GM23338 (cell line): ENCODE measurements around the gene TEKT2. TPM values are rescaled to one million over a fixed set of nuclear protein-coding genes. Genes with fewer than 3 reads are reported as not detected.
A peak's percentile ranks its signal among the peaks of the same experiment; 100 is the strongest.

ENCODE experiments used
- ATAC-seq: fragments of 200-7000 bp; cut with Tn5 transposase; 3 replicates; pipeline ENCODE4 v1.9.1; 2020
- DNase-seq: peaks from one replicate; pipeline ENCODE4 v3.0.0-alpha.2; 2015; ENCODE audit warnings: low spot score
- H2AFZ ChIP-seq: fragments of 200-600 bp; sonication (generic); 2 replicates; pipeline ENCODE4 v1.8.0; 2016; ENCODE audit warnings: antibody characterized with exemption, mild to moderate bottlenecking, moderate library complexity
- H3F3A ChIP-seq: fragments of 200-600 bp; sonication (generic); replicated peaks from 2 replicates; pipeline ENCODE4 v1.8.0; 2017; ENCODE audit warnings: antibody characterized with exemption, mixed run types, low read depth
- H3K27ac ChIP-seq: fragments of 200-600 bp; sonication (generic); 2 replicates; pipeline ENCODE4 v1.6.1; 2016; ENCODE audit warnings: low read depth
- H3K27me3 ChIP-seq: fragments of 200-600 bp; sonication (generic); 2 replicates; pipeline ENCODE4 v1.8.0; 2016; ENCODE audit warnings: mild to moderate bottlenecking, mixed run types, moderate library complexity; ENCODE audit not compliant: insufficient read depth
- H3K36me3 ChIP-seq: fragments of 200-600 bp; sonication (generic); 2 replicates; pipeline ENCODE4 v1.8.0; 2016; ENCODE audit warnings: mild to moderate bottlenecking; ENCODE audit not compliant: insufficient read depth
- H3K4me1 ChIP-seq: fragments of 200-600 bp; sonication (generic); 2 replicates; pipeline ENCODE4 v1.8.0; 2016; ENCODE audit warnings: mild to moderate bottlenecking, moderate library complexity; ENCODE audit not compliant: insufficient read depth
- H3K4me2 ChIP-seq: fragments of 200-600 bp; sonication (generic); 2 replicates; pipeline ENCODE4 v1.7.1; 2017; ENCODE audit warnings: mixed run types
- H3K4me3 ChIP-seq: fragments of 200-600 bp; sonication (generic); 2 replicates; pipeline ENCODE4 v1.6.1; 2016; ENCODE audit warnings: mixed run types
- H3K79me2 ChIP-seq: fragments of 200-600 bp; sonication (generic); replicated peaks from 2 replicates; pipeline ENCODE4 v1.8.0; 2017; ENCODE audit warnings: mild to moderate bottlenecking; ENCODE audit not compliant: insufficient read depth
- H3K9me2 ChIP-seq: fragments of 200-600 bp; sonication (generic); 2 replicates; pipeline ENCODE4 v1.8.0; 2017; ENCODE audit not compliant: insufficient read depth
- H4K20me1 ChIP-seq: fragments of 200-600 bp; sonication (generic); replicated peaks from 2 replicates; pipeline ENCODE4 v1.8.0; 2017; ENCODE audit warnings: mild to moderate bottlenecking; ENCODE audit not compliant: insufficient read depth
- H3K27ac Mint-ChIP-seq: 2 replicates; pipeline ENCODE4 v1.8.0; 2020; ENCODE audit warnings: inconsistent platforms, mild to moderate bottlenecking, moderate library complexity, mixed read lengths
- H3K27me3 Mint-ChIP-seq: 3 replicates; pipeline ENCODE4 v1.8.0; 2022; ENCODE audit warnings: low read depth, mild to moderate bottlenecking, moderate library complexity, mixed read lengths, inconsistent platforms; ENCODE audit not compliant: insufficient read depth, poor library complexity
- H3K36me3 Mint-ChIP-seq: 3 replicates; pipeline ENCODE4 v1.8.0; 2021; ENCODE audit warnings: low read depth, mild to moderate bottlenecking, inconsistent platforms, moderate library complexity, mixed read lengths
- H3K4me1 Mint-ChIP-seq: 3 replicates; pipeline ENCODE4 v1.8.0; 2020; ENCODE audit warnings: mild to moderate bottlenecking, inconsistent platforms, mixed read lengths
- H3K4me3 Mint-ChIP-seq: 3 replicates; pipeline ENCODE4 v1.8.0; 2021; ENCODE audit warnings: moderate library complexity, mild to moderate bottlenecking, inconsistent platforms, mixed read lengths
- H3K9me3 Mint-ChIP-seq: 3 replicates; pipeline ENCODE4 v1.8.0; 2020; ENCODE audit warnings: moderate library complexity, mild to moderate bottlenecking, inconsistent platforms, mixed read lengths
- CREB1 ChIP-seq: fragments of 250-450 bp; sonication (Bioruptor Pico); IDR thresholded peaks from 2 replicates; pipeline ENCODE4 v1.5.0; 2020; ENCODE audit warnings: low read depth, mild to moderate bottlenecking, moderate library complexity
- CTCF ChIP-seq, 2 experiments: fragments of 200-600 bp in 1 of 2; sonication (generic) in 1 of 2; conservative IDR thresholded peaks; 2 replicates each; pipeline versions ENCODE4 v1.5.1 to v1.6.1; 2016 to 2017; ENCODE audit warnings: antibody characterized with exemption in 2 of 2, low read depth in 2 of 2, mild to moderate bottlenecking in 2 of 2, moderate library complexity in 1 of 2
- EZH2 ChIP-seq: fragments of 200-600 bp; sonication (generic); IDR thresholded peaks from one replicate; pipeline ENCODE4 v1.8.0; 2017; ENCODE audit warnings: antibody characterized with exemption, mild to moderate bottlenecking, low read depth; ENCODE audit not compliant: unreplicated experiment
- EZH2phosphoT487 ChIP-seq: fragments of 200-600 bp; sonication (generic); IDR thresholded peaks from one replicate; pipeline ENCODE4 v1.8.1; 2018; ENCODE audit warnings: antibody characterized with exemption; ENCODE audit not compliant: unreplicated experiment
- JUNB ChIP-seq: IDR thresholded peaks from one replicate; pipeline ENCODE4 v1.6.1; 2016; ENCODE audit warnings: antibody characterized with exemption; ENCODE audit not compliant: unreplicated experiment
- NANOG ChIP-seq: IDR thresholded peaks from 2 replicates; pipeline ENCODE4 v1.6.1; 2016; ENCODE audit warnings: antibody characterized with exemption, borderline replicate concordance
- POLR2AphosphoS5 ChIP-seq: IDR thresholded peaks from 2 replicates; pipeline ENCODE4 v1.6.1; 2016; ENCODE audit warnings: antibody characterized with exemption, low read depth
- REST ChIP-seq: IDR thresholded peaks from one replicate; pipeline ENCODE4 v1.6.1; 2018; ENCODE audit warnings: antibody characterized with exemption; ENCODE audit not compliant: unreplicated experiment
- STAT1 ChIP-seq: IDR thresholded peaks from one replicate; pipeline ENCODE4 v1.6.1; 2016; ENCODE audit warnings: antibody characterized with exemption; ENCODE audit not compliant: unreplicated experiment
- ZNF114 ChIP-seq: fragments of 250-450 bp; sonication (Bioruptor Pico); IDR thresholded peaks from 2 replicates; pipeline ENCODE4 v1.5.0; 2020; ENCODE audit warnings: mild to moderate bottlenecking, moderate library complexity
- ZNF331 ChIP-seq: fragments of 250-450 bp; sonication (Bioruptor Pico); IDR thresholded peaks from 2 replicates; pipeline ENCODE4 v1.5.0; 2020; ENCODE audit warnings: low read depth, mild to moderate bottlenecking, moderate library complexity
- ZNF462 ChIP-seq: fragments of 250-450 bp; sonication (Bioruptor Pico); IDR thresholded peaks from 2 replicates; pipeline ENCODE4 v1.5.0; 2020; ENCODE audit warnings: mild to moderate bottlenecking, moderate library complexity
- polyA plus RNA-seq: library from polyadenylated mRNA; unstranded; fragments of >200 nt; fragmentation: Nextera tagmentation; extraction: Ambion mirVana; gene quantifications from 2 replicates; pipeline ENCODE4 v1.2.1, GENCODE V29; 2016
- total RNA-seq: library from RNA; depleted of rRNA; stranded (reverse); fragments of >200 nt; shearing (Covaris generic); gene quantifications from 2 replicates; pipeline ENCODE4 v1.2.3, GENCODE V29; 2014
- TF ChIP-seq, protein P1 (sequence below): IDR thresholded peaks from 2 replicates; pipeline ENCODE4 v1.6.1; 2016; ENCODE audit warnings: antibody characterized with exemption

TEKT2 gene
- total and polyA plus RNA-seq, 2 experiments from 2014 or later = 0.36 to 0.94 TPM

- H3K27ac Mint-ChIP-seq = no peak overlapping the region
These were observed 2.8 kb downstream of the TEKT2 start for GRCh38 chr1:36086529-36087232.

More at GRCh38 chr1:36086529-36087232, 2.8 kb downstream of the TEKT2 start:
- Histone ChIP-seq H4K20me1 (peaks cover 3% of the 10 kb centered on the region; the same call in 1 of the 2 replicates), H3F3A (0 out of 2 replicates have a peak, but pooled peaks cover 10% of the 10 kb centered on the region), H3K36me3 (no peaks in the 10 kb centered on the region), H3K9me2 (no peaks in the 10 kb centered on the region), H3K4me1 (peaks cover 6% of the 10 kb centered on the region; the same call in 1 of the 2 replicates), H3K79me2 (peaks cover 13% of the 10 kb centered on the region), H3K27me3 (peaks cover 9% of the 10 kb centered on the region; the same call in 1 of the 2 replicates), H3K4me2 (no peak overlapping the region), H3K27ac (no peak overlapping the region), H2AFZ (no peak overlapping the region), H3K4me3 (no peak overlapping the region)
- DNase-seq (no peak), ATAC-seq (no peak)
- peaks cover 9% of the 10 kb centered on the region for H3K27me3 Mint-ChIP-seq
- no peak for TF ChIP-seq EZH2
- TF ChIP-seq REST = no peak
- no peak for TF ChIP-seq EZH2phosphoT487
- TF ChIP-seq ZNF462 (CRISPR knock-in tag) = no peak
- TF ChIP-seq CTCF (conservative IDR thresholded peaks at IDR 0.05; ENCODE audit: low read depth in 2 of 2) = no peak
- no peak for TF ChIP-seq CREB1
- no peak for TF ChIP-seq JUNB
- no peak for TF ChIP-seq ZNF331 (CRISPR knock-in tag)
- no peak for TF ChIP-seq POLR2AphosphoS5
- no peak for TF ChIP-seq ZNF114
- TF ChIP-seq, protein P1, sequence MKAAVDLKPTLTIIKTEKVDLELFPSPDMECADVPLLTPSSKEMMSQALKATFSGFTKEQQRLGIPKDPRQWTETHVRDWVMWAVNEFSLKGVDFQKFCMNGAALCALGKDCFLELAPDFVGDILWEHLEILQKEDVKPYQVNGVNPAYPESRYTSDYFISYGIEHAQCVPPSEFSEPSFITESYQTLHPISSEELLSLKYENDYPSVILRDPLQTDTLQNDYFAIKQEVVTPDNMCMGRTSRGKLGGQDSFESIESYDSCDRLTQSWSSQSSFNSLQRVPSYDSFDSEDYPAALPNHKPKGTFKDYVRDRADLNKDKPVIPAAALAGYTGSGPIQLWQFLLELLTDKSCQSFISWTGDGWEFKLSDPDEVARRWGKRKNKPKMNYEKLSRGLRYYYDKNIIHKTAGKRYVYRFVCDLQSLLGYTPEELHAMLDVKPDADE = no peak
- no peak for TF ChIP-seq NANOG
- no peak for TF ChIP-seq STAT1
- H3K9me3 Mint-ChIP-seq = no peaks in the 10 kb centered on the region; the same call in 2 of the 3 replicates
- H3K4me1 Mint-ChIP-seq = peaks cover 18% of the 10 kb centered on the region
- H3K4me3 Mint-ChIP-seq = peak overlapping the region; percentile 13; the same call in 1 of the 3 replicates
- peaks cover 5% of the 10 kb centered on the region for H3K36me3 Mint-ChIP-seq
